GM21447 (cell line): ENCODE data around the gene LCNL1.

Source experiments
- ATAC-seq: cut with Tn5 transposase; IDR thresholded peaks from one replicate; pipeline ENCODE4 v1.9.1; 2021; ENCODE audit not compliant: unreplicated experiment

LCNL1 gene

GRCh38 chr9:137008312-137008711, 25.5 kb downstream of the LCNL1 start:
- no peak for ATAC-seq

GRCh38 chr9:137009217-137009616, 26.4 kb downstream of the LCNL1 start:
- no peak for ATAC-seq

- no peak for ATAC-seq
Observed at GRCh38 chr9:137009938-137010732, 27.3 kb downstream of the LCNL1 start.

GRCh38 chr9:137011156-137011555, 28.4 kb downstream of the LCNL1 start:
- no peak for ATAC-seq

- no peak for ATAC-seq
Observed at GRCh38 chr9:137011907-137012675, 29.3 kb downstream of the LCNL1 start.

- no peak for ATAC-seq
Observed at GRCh38 chr9:137012694-137013570, 30.1 kb downstream of the LCNL1 start.

- ATAC-seq = no peak
Observed at GRCh38 chr9:137013571-137013940, 30.8 kb downstream of the LCNL1 start.

- ATAC-seq = no peak
Observed at GRCh38 chr9:137014166-137014565, 31.4 kb downstream of the LCNL1 start.

GRCh38 chr9:137014776-137015539, 32.2 kb downstream of the LCNL1 start:
- no peak for ATAC-seq

GRCh38 chr9:137015540-137015930, 32.7 kb downstream of the LCNL1 start:
- ATAC-seq = no peak

GRCh38 chr9:137015976-137016375, 33.2 kb downstream of the LCNL1 start:
- no peak for ATAC-seq

- no peak for ATAC-seq
Observed at GRCh38 chr9:137016436-137016835, 33.6 kb downstream of the LCNL1 start.

GRCh38 chr9:137017071-137017470, 34.3 kb downstream of the LCNL1 start:
- no peak for ATAC-seq

GRCh38 chr9:137017791-137018497, 35.2 kb downstream of the LCNL1 start:
- ATAC-seq = no peak

- ATAC-seq = no peak
Observed at GRCh38 chr9:137018761-137019559, 36.2 kb downstream of the LCNL1 start.

- ATAC-seq = no peak
Observed at GRCh38 chr9:137019891-137020683, 37.3 kb downstream of the LCNL1 start.

GRCh38 chr9:137020771-137021567, 38.2 kb downstream of the LCNL1 start:
- no peak for ATAC-seq

- no peak for ATAC-seq
Observed at GRCh38 chr9:137021568-137021978, 38.8 kb downstream of the LCNL1 start.
